Brain pericyte (primary cell): Measurements from ENCODE around the gene SPEM3.

Experiments
- DNase-seq: peaks from one replicate; pipeline ENCODE4 v3.0.0-alpha.2; 2012; ENCODE audit warnings: low read depth, low spot score

The SPEM3 gene

GRCh38 chr17:7421186-7421585, 7.5 kb upstream of the SPEM3 start:
- no peak for DNase-seq

- no peak for DNase-seq
Measured at GRCh38 chr17:7423679-7424078, 5.0 kb upstream of the SPEM3 start.

- DNase-seq: no peak
Measured at GRCh38 chr17:7425316-7425715, 3.3 kb upstream of the SPEM3 start, which contains the start of gene SPEM2. Gene SPEM2, plus strand, starts transcription at chr17:7425616. Its CDS starts 73 bp downstream, at chr17:7425689.

- DNase-seq: no peak
Measured at GRCh38 chr17:7425756-7426155, 2.9 kb upstream of the SPEM3 start.

- DNase-seq: no peak
Measured at GRCh38 chr17:7426203-7426863, 2.3 kb upstream of the SPEM3 start.

GRCh38 chr17:7426896-7427489, 1.7 kb upstream of the SPEM3 start:
- no peak for DNase-seq

GRCh38 chr17:7427549-7427948, 1.1 kb upstream of the SPEM3 start:
- DNase-seq: no peak

- DNase-seq: no peak
Measured at GRCh38 chr17:7429722-7430121, 1.1 kb downstream of the SPEM3 start.

GRCh38 chr17:7431231-7431630, 2.6 kb downstream of the SPEM3 start:
- DNase-seq: no peak

GRCh38 chr17:7432296-7432695, 3.6 kb downstream of the SPEM3 start:
- DNase-seq: no peak

- no peak for DNase-seq
Measured at GRCh38 chr17:7435676-7436555, 7.3 kb downstream of the SPEM3 start.

GRCh38 chr17:7436556-7437368, 8.1 kb downstream of the SPEM3 start:
- no peak for DNase-seq

- no peak for DNase-seq
Measured at GRCh38 chr17:7437369-7437863, 8.8 kb downstream of the SPEM3 start.

- no peak for DNase-seq
Measured at GRCh38 chr17:7437950-7438614, 9.4 kb downstream of the SPEM3 start.

GRCh38 chr17:7438656-7439460, 10.2 kb downstream of the SPEM3 start:
- DNase-seq: no peak

GRCh38 chr17:7439462-7440112, 10.9 kb downstream of the SPEM3 start, which contains the start of gene FGF11:
Gene FGF11, plus strand, starts transcription at chr17:7439512. Its CDS starts 109 bp downstream, at chr17:7439621.
- no peak for DNase-seq

GRCh38 chr17:7440113-7440833, 11.6 kb downstream of the SPEM3 start:
- DNase-seq: no peak

GRCh38 chr17:7440834-7441195, 12.2 kb downstream of the SPEM3 start:
- DNase-seq: no peak

- DNase-seq: no peak
Measured at GRCh38 chr17:7441266-7441665, 12.6 kb downstream of the SPEM3 start.
